Measurements from ENCODE around the gene VSX1. TPM values are rescaled to one million over a fixed set of nuclear protein-coding genes. Genes with fewer than 3 reads are reported as not detected.
A peak's percentile ranks its signal among the peaks of the same experiment; 100 is the strongest.

Gene VSX1
- total and polyA plus RNA-seq, 4 donors = 0.03 to 0.08 TPM; not detected in 2

DNA sequence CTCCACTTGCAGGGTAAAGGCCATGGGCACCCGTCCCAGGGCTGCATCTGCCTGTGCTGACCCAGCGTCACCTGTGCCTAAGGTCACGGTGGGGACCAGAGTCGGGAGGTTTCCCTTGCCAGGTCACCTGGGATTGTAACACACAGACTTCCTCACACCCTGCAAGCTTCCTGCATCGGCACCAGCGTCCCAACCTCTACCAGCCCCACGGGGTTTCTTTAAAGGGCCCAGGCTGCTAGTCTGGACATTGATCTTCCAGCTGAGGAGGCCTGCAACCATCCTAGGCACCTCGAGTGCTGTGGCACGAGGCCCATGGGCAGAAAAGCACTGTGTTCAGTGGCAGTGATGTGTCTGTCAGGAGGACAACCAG lies 36.6 kb downstream of the VSX1 start:
- no peak for DNase-seq (ENCODE audit: low spot score)
- WGBS = 23% methylated on average over 9 of the region's 9 CpGs
- peaks cover 27 to 70% (median 60%) of the 10 kb centered on the region in 4 donors for H3K4me1 ChIP-seq (ENCODE audit: control insufficient read depth in 4 of 4, insufficient read depth in 4 of 4, low read length in 3 of 4)
- no peaks in the 10 kb centered on the region for H3K36me3 ChIP-seq (ENCODE audit: control insufficient read depth in 4 of 4, insufficient read depth in 3 of 4, low read depth in 1 of 4, low read length in 3 of 4)
- H3K27me3 ChIP-seq (ENCODE audit: control insufficient read depth in 4 of 4, insufficient read depth in 4 of 4, low read length in 3 of 4) = no peaks in the 10 kb centered on the region
- no peak overlapping the region for H3K9ac ChIP-seq (ENCODE audit: low read depth in 1 of 2, low read length in 2 of 2)
- peak; percentile 31 for TF ChIP-seq YY1 (IDR thresholded peaks at IDR 0.05)
- TF ChIP-seq, protein P1, sequence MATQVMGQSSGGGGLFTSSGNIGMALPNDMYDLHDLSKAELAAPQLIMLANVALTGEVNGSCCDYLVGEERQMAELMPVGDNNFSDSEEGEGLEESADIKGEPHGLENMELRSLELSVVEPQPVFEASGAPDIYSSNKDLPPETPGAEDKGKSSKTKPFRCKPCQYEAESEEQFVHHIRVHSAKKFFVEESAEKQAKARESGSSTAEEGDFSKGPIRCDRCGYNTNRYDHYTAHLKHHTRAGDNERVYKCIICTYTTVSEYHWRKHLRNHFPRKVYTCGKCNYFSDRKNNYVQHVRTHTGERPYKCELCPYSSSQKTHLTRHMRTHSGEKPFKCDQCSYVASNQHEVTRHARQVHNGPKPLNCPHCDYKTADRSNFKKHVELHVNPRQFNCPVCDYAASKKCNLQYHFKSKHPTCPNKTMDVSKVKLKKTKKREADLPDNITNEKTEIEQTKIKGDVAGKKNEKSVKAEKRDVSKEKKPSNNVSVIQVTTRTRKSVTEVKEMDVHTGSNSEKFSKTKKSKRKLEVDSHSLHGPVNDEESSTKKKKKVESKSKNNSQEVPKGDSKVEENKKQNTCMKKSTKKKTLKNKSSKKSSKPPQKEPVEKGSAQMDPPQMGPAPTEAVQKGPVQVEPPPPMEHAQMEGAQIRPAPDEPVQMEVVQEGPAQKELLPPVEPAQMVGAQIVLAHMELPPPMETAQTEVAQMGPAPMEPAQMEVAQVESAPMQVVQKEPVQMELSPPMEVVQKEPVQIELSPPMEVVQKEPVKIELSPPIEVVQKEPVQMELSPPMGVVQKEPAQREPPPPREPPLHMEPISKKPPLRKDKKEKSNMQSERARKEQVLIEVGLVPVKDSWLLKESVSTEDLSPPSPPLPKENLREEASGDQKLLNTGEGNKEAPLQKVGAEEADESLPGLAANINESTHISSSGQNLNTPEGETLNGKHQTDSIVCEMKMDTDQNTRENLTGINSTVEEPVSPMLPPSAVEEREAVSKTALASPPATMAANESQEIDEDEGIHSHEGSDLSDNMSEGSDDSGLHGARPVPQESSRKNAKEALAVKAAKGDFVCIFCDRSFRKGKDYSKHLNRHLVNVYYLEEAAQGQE (IDR thresholded peaks at IDR 0.05) = no peak
- peak; percentile 54 to 81 for TF ChIP-seq JUND (IDR thresholded peaks at IDR 0.05)
- TF ChIP-seq TAF1 (conservative IDR thresholded peaks at IDR 0.05) = no peak
- TF ChIP-seq, protein P2, sequence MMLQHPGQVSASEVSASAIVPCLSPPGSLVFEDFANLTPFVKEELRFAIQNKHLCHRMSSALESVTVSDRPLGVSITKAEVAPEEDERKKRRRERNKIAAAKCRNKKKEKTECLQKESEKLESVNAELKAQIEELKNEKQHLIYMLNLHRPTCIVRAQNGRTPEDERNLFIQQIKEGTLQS (IDR thresholded peaks at IDR 0.05) = peak; percentile 75
- TF ChIP-seq HNF4A (conservative IDR thresholded peaks at IDR 0.05) = peak; percentile 83 to 87
- TF ChIP-seq FOXA1 (IDR thresholded peaks at IDR 0.05) = no peak
- TF ChIP-seq, protein P3, sequence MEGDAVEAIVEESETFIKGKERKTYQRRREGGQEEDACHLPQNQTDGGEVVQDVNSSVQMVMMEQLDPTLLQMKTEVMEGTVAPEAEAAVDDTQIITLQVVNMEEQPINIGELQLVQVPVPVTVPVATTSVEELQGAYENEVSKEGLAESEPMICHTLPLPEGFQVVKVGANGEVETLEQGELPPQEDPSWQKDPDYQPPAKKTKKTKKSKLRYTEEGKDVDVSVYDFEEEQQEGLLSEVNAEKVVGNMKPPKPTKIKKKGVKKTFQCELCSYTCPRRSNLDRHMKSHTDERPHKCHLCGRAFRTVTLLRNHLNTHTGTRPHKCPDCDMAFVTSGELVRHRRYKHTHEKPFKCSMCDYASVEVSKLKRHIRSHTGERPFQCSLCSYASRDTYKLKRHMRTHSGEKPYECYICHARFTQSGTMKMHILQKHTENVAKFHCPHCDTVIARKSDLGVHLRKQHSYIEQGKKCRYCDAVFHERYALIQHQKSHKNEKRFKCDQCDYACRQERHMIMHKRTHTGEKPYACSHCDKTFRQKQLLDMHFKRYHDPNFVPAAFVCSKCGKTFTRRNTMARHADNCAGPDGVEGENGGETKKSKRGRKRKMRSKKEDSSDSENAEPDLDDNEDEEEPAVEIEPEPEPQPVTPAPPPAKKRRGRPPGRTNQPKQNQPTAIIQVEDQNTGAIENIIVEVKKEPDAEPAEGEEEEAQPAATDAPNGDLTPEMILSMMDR (IDR thresholded peaks at IDR 0.05; ENCODE audit: low read depth, low read length, missing input control) = no peak
- TF ChIP-seq GABPA (IDR thresholded peaks at IDR 0.05 in 1 of 2, conservative IDR thresholded peaks at IDR 0.05 in 1 of 2) = no peak
- peak; percentile 76 for TF ChIP-seq HNF4G (IDR thresholded peaks at IDR 0.05)
- peak; percentile 22 for TF ChIP-seq FOXA2 (IDR thresholded peaks at IDR 0.05)
- peak in 1 of 2 donors; percentile 26 for TF ChIP-seq RAD21 (IDR thresholded peaks at IDR 0.05)
- TF ChIP-seq, protein P4, sequence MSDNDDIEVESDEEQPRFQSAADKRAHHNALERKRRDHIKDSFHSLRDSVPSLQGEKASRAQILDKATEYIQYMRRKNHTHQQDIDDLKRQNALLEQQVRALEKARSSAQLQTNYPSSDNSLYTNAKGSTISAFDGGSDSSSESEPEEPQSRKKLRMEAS (IDR thresholded peaks at IDR 0.05) = peak; percentile 85
- peak; percentile 97 for TF ChIP-seq SP1 (IDR thresholded peaks at IDR 0.05)
- peak; percentile 100 for TF ChIP-seq RXRA (IDR thresholded peaks at IDR 0.05)
- TF ChIP-seq NR2F2 (IDR thresholded peaks at IDR 0.05) = peak; percentile 89
- TF ChIP-seq EGR1 (IDR thresholded peaks at IDR 0.05; ENCODE audit: low read depth in 2 of 2) = no peak
- TF ChIP-seq, protein P5, sequence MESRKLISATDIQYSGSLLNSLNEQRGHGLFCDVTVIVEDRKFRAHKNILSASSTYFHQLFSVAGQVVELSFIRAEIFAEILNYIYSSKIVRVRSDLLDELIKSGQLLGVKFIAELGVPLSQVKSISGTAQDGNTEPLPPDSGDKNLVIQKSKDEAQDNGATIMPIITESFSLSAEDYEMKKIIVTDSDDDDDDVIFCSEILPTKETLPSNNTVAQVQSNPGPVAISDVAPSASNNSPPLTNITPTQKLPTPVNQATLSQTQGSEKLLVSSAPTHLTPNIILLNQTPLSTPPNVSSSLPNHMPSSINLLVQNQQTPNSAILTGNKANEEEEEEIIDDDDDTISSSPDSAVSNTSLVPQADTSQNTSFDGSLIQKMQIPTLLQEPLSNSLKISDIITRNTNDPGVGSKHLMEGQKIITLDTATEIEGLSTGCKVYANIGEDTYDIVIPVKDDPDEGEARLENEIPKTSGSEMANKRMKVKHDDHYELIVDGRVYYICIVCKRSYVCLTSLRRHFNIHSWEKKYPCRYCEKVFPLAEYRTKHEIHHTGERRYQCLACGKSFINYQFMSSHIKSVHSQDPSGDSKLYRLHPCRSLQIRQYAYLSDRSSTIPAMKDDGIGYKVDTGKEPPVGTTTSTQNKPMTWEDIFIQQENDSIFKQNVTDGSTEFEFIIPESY (IDR thresholded peaks at IDR 0.05) = no peak
- no peak overlapping the region for H3K4me3 ChIP-seq (ENCODE audit: low read depth in 1 of 3, low read length in 3 of 3)
- H3K27ac ChIP-seq (ENCODE audit: low read depth in 1 of 2, low read length in 2 of 2) = peak overlapping the region; percentile 68 to 72
- no peaks in the 10 kb centered on the region for H3K9me3 ChIP-seq (ENCODE audit: control insufficient read depth in 4 of 4, low read length in 3 of 4)
